D721Med (cell line): ENCODE results near the gene WDR70.

Source experiments
- DNase-seq: peaks from one replicate; pipeline ENCODE4 v3.0.0; 2011; ENCODE audit warnings: low spot score; ENCODE audit not compliant: insufficient read length
- FAIRE-seq: peaks from 2 replicates; lab custom pipeline; 2011; peaks lifted over from hg19 to GRCh38; lab: Jason Lieb, UNC
- CTCF ChIP-seq: IDR thresholded peaks from 2 replicates; pipeline ENCODE4 v1.5.1; 2012; ENCODE audit warnings: mild to moderate bottlenecking, control low read depth; ENCODE audit not compliant: insufficient read depth; ENCODE audit errors: missing control alignments

Gene WDR70

DNA sequence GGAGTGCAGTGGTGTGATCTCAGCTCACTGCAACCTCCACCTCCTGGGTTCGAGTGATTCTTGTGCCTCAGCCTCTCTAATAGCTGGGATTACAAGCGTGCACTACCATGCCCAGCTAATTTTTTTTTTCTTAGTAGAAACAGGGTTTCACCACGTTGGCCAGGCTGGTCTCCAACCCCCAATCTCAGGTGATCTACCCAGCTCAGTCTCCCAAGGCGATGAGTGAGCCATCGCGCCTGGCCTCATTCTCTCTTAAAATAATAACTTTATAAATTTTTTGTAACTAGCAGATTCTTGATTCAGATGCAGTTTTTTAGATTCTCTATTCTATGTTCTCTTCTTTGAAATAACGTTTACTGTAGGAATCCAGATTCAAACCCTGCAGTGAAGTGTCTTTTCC lies 333.6 kb downstream of the WDR70 start:
- FAIRE-seq (no peak), DNase-seq (no peak)
- no peak for TF ChIP-seq CTCF

DNA sequence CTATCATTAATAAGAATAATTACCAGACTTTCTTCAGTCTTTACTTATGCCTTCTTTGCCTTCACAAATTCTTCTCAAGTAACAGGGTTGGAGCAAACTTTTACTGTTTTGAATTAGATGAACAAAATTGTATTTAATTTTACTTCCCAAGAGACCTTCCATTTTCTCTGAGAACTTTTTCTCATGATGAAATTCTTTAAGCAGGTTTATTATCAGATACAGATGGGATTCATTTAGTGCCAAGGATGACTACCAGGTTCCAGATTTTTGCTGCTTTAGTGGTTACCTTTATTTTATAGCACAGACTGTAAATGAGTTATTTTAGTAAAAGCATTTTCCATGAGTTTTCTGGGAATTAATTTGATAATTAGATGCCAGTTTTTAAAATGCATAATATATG lies 335.6 kb downstream of the WDR70 start:
- FAIRE-seq (no peak), DNase-seq (no peak)

GRCh38 chr5:37715361-37715760 lies 336.2 kb downstream of the WDR70 start:
- TF ChIP-seq CTCF = no peak
- no peak for FAIRE-seq

More for the DNA sequence above, 335.6 kb downstream of the WDR70 start:
- TF ChIP-seq CTCF = no peak

GRCh38 chr5:37715992-37716391 lies 336.9 kb downstream of the WDR70 start:
- no peak for TF ChIP-seq CTCF
- FAIRE-seq = no peak
- DNase-seq = no peak

More at GRCh38 chr5:37715361-37715760, 336.2 kb downstream of the WDR70 start:
- DNase-seq = no peak

DNA sequence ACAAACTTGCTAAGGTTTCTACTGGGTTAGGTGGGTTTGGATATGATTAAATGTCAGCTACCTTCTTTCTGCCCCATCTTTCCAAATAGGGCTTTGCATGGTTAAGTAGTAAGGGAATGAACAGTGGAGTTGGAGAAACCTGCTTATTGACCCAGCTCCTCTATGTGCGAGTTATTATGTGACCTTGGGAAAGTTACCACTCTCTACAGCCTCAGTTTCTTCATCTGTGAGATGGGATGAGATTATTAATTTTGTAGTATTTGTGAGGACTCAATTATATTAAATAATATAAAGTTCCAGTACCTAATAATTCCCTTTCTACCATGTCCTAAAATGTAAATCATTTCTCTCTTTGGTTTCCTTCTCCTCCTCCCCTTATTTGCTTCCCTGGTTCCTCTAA lies 337.3 kb downstream of the WDR70 start:
- DNase-seq (no peak), FAIRE-seq (no peak)
- TF ChIP-seq CTCF = no peak

- DNase-seq (no peak), FAIRE-seq (no peak)
- no peak for TF ChIP-seq CTCF
Measured at GRCh38 chr5:37717276-37717612, 338.1 kb downstream of the WDR70 start.

GRCh38 chr5:37717613-37718431 lies 338.7 kb downstream of the WDR70 start:
- TF ChIP-seq CTCF = no peak
- no peak for FAIRE-seq
- no peak for DNase-seq
